ENCODE data around the gene KLRC3. TPM values are rescaled to one million over a fixed set of nuclear protein-coding genes. Genes with fewer than 3 reads are reported as not detected.

KLRC3 gene
- total RNA-seq, 4 donors from 2014 or later: not detected

- Histone ChIP-seq H3K27me3 (no peaks in the 10 kb centered on the region), H3K27ac (replicated peaks in 1 of 4) (peak overlapping the region; percentile 90 to 95 (median 92)), H3K36me3 (no peaks in the 10 kb centered on the region), H3K4me3 (peak overlapping the region; percentile 64 to 73 (median 69)), H3K9me3 (no peaks in the 10 kb centered on the region), H3K4me1 (peaks cover 15 to 44% (median 38%) of the 10 kb centered on the region in 4 donors)
- intact Hi-C loops (cut with DNase I): loop anchor here (10.0 kb wide), 1 partner anchor 349 kb away; no protein-coding TSS in a partner anchor
- DNase-seq (ENCODE audit: extremely low spot score): no peak
- TF ChIP-seq POLR2AphosphoS5 (IDR thresholded peaks at IDR 0.05) (no peak), POLR2A (IDR thresholded peaks at IDR 0.05; ENCODE audit: low read depth) (no peak), CTCF (IDR thresholded peaks at IDR 0.05) (peak in 1 of 3 experiments; percentile 22), EP300 (IDR thresholded peaks at IDR 0.05) (no peak)
- WGBS: 25% methylated on average over 6 of the region's 6 CpGs
These were observed 54.5 kb downstream of the KLRC3 start for GRCh38 chr12:10365696-10366405.

- 2% methylated on average over 15 of the region's 15 CpGs for WGBS
- H3K4me3 ChIP-seq: peak overlapping the region; percentile 64 to 73 (median 69)
These were observed 55.4 kb downstream of the KLRC3 start for GRCh38 chr12:10364815-10365622.

GRCh38 chr12:10363914-10364814 is 56.2 kb downstream of the KLRC3 start:
- H3K27me3 ChIP-seq: no peaks in the 10 kb centered on the region
- peak overlapping the region; percentile 90 to 95 (median 92) for H3K27ac ChIP-seq (replicated peaks in 1 of 4)
- H3K36me3 ChIP-seq: no peaks in the 10 kb centered on the region
- no peak for DNase-seq (ENCODE audit: extremely low spot score)
- no peaks in the 10 kb centered on the region for H3K9me3 ChIP-seq
- peaks cover 15 to 44% (median 38%) of the 10 kb centered on the region in 4 donors for H3K4me1 ChIP-seq
- peak overlapping the region; percentile 64 to 73 (median 69) for H3K4me3 ChIP-seq
- intact Hi-C loops (cut with DNase I): loop anchor here (10.0 kb wide), 1 partner anchor 351 kb away; no protein-coding TSS in a partner anchor
- TF ChIP-seq POLR2AphosphoS5 (IDR thresholded peaks at IDR 0.05) (peak; percentile 6 to 21), EP300 (IDR thresholded peaks at IDR 0.05) (no peak), POLR2A (IDR thresholded peaks at IDR 0.05; ENCODE audit: low read depth) (no peak)
- 7% methylated on average over 14 of the region's 19 CpGs for WGBS

More at GRCh38 chr12:10364815-10365622, 55.4 kb downstream of the KLRC3 start:
- H3K27me3 ChIP-seq: no peaks in the 10 kb centered on the region
- no peaks in the 10 kb centered on the region for H3K36me3 ChIP-seq
- no peak for DNase-seq (ENCODE audit: extremely low spot score)
- peaks cover 15 to 44% (median 38%) of the 10 kb centered on the region in 4 donors for H3K4me1 ChIP-seq
- peak overlapping the region; percentile 90 to 95 (median 92) for H3K27ac ChIP-seq (replicated peaks in 1 of 4)
- intact Hi-C loops (cut with DNase I): loop anchor here (10.0 kb wide), 1 partner anchor 350 kb away; no protein-coding TSS in a partner anchor
- H3K9me3 ChIP-seq: no peaks in the 10 kb centered on the region
- TF ChIP-seq CTCF (IDR thresholded peaks at IDR 0.05) (no peak), POLR2AphosphoS5 (IDR thresholded peaks at IDR 0.05) (peak; percentile 41 to 50)

GRCh38 chr12:10363658-10363913 is 56.8 kb downstream of the KLRC3 start:
- intact Hi-C loops (cut with DNase I): loop anchor here (10.0 kb wide), 1 partner anchor 351 kb away; no protein-coding TSS in a partner anchor
- Histone ChIP-seq H3K36me3 (no peaks in the 10 kb centered on the region), H3K27ac (replicated peaks in 1 of 4) (peak overlapping the region; percentile 90 to 95 (median 92)), H3K4me3 (peak overlapping the region; percentile 64 to 73 (median 69)), H3K4me1 (peaks cover 15 to 44% (median 38%) of the 10 kb centered on the region in 4 donors), H3K27me3 (no peaks in the 10 kb centered on the region), H3K9me3 (no peaks in the 10 kb centered on the region)
- 44% methylated on average over 5 of the region's 5 CpGs for WGBS
- no peak for DNase-seq (ENCODE audit: extremely low spot score)
- TF ChIP-seq POLR2A (IDR thresholded peaks at IDR 0.05; ENCODE audit: low read depth) (no peak), POLR2AphosphoS5 (IDR thresholded peaks at IDR 0.05) (no peak), EP300 (IDR thresholded peaks at IDR 0.05) (no peak), CTCF (IDR thresholded peaks at IDR 0.05) (no peak)
